ENCODE data around the gene NAIF1. TPM values are rescaled to one million over a fixed set of nuclear protein-coding genes. Genes with fewer than 3 reads are reported as not detected.

NAIF1 gene
- polyA plus RNA-seq, 1 of the 3 experiments (the other 2 are of a cell fraction): 14.8 TPM

DNA sequence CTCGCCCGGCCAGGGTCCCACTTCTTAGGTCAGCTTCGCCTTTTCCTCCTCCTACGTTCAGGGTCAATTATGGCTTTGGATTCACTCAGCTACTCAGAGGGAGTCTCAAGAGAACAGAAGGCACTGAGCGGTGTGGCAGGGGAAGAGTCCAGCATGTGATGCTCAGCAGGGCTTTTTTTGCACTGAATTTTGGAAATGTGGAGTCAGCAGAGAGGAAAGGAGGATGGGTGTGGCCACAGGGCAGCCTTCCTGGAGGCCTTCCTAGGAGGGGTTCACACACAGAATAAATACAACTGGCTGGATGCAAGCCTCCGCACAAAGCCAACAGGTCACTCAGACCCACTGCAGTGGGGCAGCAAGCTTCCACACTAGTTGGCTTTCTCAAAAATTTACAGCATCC is 4.8 kb downstream of the NAIF1 start:
- no peak overlapping the region for H3K9ac ChIP-seq
- DNase-seq: no peak
- H3K4me3 ChIP-seq (ENCODE audit: low read depth in 2 of 2, low read length in 1 of 2): no peak overlapping the region
- no peak overlapping the region for H2AFZ ChIP-seq (ENCODE audit: low read depth)
- ChIA-PET POLR2A (no interaction called here), CTCF (no interaction called here)
- H3K4me1 ChIP-seq (ENCODE audit: control insufficient read depth in 1 of 2, insufficient read depth in 2 of 2, low read depth in 1 of 2, low read length in 1 of 2): peaks cover 10 to 16% of the 10 kb centered on the region in 2 experiments; a peak in 1 of 4 replicates
- no peak overlapping the region for H3K27ac ChIP-seq (ENCODE audit: low read depth in 2 of 2, low read length in 1 of 2)
- TF ChIP-seq SMC3 (IDR thresholded peaks at IDR 0.05; ENCODE audit: low read depth, low read length): no peak
- TF ChIP-seq RAD21 (IDR thresholded peaks at IDR 0.05; ENCODE audit: low read length): no peak
- TF ChIP-seq FOXJ3 (CRISPR knock-in tag; IDR thresholded peaks at IDR 0.05): no peak
- no peak for TF ChIP-seq CHD2 (IDR thresholded peaks at IDR 0.05; ENCODE audit: low read length, partially characterized antibody)
- no peak for TF ChIP-seq RFX5 (IDR thresholded peaks at IDR 0.05; ENCODE audit: low read length)
- TF ChIP-seq EZH2phosphoT487 (IDR thresholded peaks at IDR 0.05; ENCODE audit: borderline replicate concordance, low read depth): no peak
- no peak for TF ChIP-seq TCF12 (IDR thresholded peaks at IDR 0.05)
- TF ChIP-seq RCOR1 (IDR thresholded peaks at IDR 0.05; ENCODE audit: low read length): no peak
- no peak for TF ChIP-seq YY1 (IDR thresholded peaks at IDR 0.05; ENCODE audit: low read depth)
- no peak for TF ChIP-seq RXRA (IDR thresholded peaks at IDR 0.05; ENCODE audit: borderline replicate concordance, low read depth)
- TF ChIP-seq, protein P1, sequence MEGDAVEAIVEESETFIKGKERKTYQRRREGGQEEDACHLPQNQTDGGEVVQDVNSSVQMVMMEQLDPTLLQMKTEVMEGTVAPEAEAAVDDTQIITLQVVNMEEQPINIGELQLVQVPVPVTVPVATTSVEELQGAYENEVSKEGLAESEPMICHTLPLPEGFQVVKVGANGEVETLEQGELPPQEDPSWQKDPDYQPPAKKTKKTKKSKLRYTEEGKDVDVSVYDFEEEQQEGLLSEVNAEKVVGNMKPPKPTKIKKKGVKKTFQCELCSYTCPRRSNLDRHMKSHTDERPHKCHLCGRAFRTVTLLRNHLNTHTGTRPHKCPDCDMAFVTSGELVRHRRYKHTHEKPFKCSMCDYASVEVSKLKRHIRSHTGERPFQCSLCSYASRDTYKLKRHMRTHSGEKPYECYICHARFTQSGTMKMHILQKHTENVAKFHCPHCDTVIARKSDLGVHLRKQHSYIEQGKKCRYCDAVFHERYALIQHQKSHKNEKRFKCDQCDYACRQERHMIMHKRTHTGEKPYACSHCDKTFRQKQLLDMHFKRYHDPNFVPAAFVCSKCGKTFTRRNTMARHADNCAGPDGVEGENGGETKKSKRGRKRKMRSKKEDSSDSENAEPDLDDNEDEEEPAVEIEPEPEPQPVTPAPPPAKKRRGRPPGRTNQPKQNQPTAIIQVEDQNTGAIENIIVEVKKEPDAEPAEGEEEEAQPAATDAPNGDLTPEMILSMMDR (IDR thresholded peaks at IDR 0.05): no peak
- no peak for TF ChIP-seq GATA2 (CRISPR knock-in tag; IDR thresholded peaks at IDR 0.05)
- TF ChIP-seq POLR2AphosphoS5 (IDR thresholded peaks at IDR 0.05; ENCODE audit: low read depth, low read length): no peak
- TF ChIP-seq, protein P2, sequence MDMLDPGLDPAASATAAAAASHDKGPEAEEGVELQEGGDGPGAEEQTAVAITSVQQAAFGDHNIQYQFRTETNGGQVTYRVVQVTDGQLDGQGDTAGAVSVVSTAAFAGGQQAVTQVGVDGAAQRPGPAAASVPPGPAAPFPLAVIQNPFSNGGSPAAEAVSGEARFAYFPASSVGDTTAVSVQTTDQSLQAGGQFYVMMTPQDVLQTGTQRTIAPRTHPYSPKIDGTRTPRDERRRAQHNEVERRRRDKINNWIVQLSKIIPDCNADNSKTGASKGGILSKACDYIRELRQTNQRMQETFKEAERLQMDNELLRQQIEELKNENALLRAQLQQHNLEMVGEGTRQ (IDR thresholded peaks at IDR 0.05; ENCODE audit: borderline replicate concordance, low read depth, low read length): no peak
- no peak for TF ChIP-seq TAF1 (IDR thresholded peaks at IDR 0.05; ENCODE audit: borderline replicate concordance, low read depth, low read length)
- TF ChIP-seq, protein P3, sequence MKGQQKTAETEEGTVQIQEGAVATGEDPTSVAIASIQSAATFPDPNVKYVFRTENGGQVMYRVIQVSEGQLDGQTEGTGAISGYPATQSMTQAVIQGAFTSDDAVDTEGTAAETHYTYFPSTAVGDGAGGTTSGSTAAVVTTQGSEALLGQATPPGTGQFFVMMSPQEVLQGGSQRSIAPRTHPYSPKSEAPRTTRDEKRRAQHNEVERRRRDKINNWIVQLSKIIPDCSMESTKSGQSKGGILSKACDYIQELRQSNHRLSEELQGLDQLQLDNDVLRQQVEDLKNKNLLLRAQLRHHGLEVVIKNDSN (IDR thresholded peaks at IDR 0.05; ENCODE audit: borderline replicate concordance, low read depth): no peak
- TF ChIP-seq, protein P4, sequence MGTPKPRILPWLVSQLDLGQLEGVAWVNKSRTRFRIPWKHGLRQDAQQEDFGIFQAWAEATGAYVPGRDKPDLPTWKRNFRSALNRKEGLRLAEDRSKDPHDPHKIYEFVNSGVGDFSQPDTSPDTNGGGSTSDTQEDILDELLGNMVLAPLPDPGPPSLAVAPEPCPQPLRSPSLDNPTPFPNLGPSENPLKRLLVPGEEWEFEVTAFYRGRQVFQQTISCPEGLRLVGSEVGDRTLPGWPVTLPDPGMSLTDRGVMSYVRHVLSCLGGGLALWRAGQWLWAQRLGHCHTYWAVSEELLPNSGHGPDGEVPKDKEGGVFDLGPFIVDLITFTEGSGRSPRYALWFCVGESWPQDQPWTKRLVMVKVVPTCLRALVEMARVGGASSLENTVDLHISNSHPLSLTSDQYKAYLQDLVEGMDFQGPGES (IDR thresholded peaks at IDR 0.05; ENCODE audit: low read depth, low read length): no peak
- TF ChIP-seq, protein P5, sequence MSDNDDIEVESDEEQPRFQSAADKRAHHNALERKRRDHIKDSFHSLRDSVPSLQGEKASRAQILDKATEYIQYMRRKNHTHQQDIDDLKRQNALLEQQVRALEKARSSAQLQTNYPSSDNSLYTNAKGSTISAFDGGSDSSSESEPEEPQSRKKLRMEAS (IDR thresholded peaks at IDR 0.05; ENCODE audit: low read depth): no peak
- TF ChIP-seq GABPA (IDR thresholded peaks at IDR 0.05; ENCODE audit: low read depth): no peak
- TF ChIP-seq MEF2A (IDR thresholded peaks at IDR 0.05; ENCODE audit: borderline replicate concordance, low read depth): no peak
- no peaks in the 10 kb centered on the region for H3K27me3 ChIP-seq (ENCODE audit: insufficient read depth)
- H3K4me2 ChIP-seq: no peak overlapping the region
- no peaks in the 10 kb centered on the region for H4K20me1 ChIP-seq (ENCODE audit: insufficient read depth)
- H3K9me2 ChIP-seq: no peaks in the 10 kb centered on the region
- peaks cover 0 to 3% of the 10 kb centered on the region in 2 experiments for H3K36me3 ChIP-seq (replicated peaks in 1 of 2; ENCODE audit: control insufficient read depth in 1 of 2, insufficient read depth in 2 of 2, low read length in 1 of 2)
- 77% methylated on average over 6 of the region's 6 CpGs for WGBS (ENCODE audit: low lambda C conversion rate)
- no peaks in the 10 kb centered on the region for H3K9me3 ChIP-seq
- H3F3A ChIP-seq (replicated peaks; ENCODE audit: insufficient read depth): no peaks in the 10 kb centered on the region
- peaks cover 28% of the 10 kb centered on the region for H3K79me2 ChIP-seq (ENCODE audit: insufficient read depth)

All from SK-N-SH (cell line).